Measurements from ENCODE around the gene GDPD4.

GRCh38 chr11:77213029-77213579, 88.4 kb downstream of the GDPD4 start:
- TF ChIP-seq CTCF (IDR thresholded peaks at IDR 0.05) (no peak), POLR2A (IDR thresholded peaks at IDR 0.05) (no peak), EP300 (IDR thresholded peaks at IDR 0.05) (no peak)
